ENCODE data around the gene CFAP45.

Gene CFAP45, protein sequence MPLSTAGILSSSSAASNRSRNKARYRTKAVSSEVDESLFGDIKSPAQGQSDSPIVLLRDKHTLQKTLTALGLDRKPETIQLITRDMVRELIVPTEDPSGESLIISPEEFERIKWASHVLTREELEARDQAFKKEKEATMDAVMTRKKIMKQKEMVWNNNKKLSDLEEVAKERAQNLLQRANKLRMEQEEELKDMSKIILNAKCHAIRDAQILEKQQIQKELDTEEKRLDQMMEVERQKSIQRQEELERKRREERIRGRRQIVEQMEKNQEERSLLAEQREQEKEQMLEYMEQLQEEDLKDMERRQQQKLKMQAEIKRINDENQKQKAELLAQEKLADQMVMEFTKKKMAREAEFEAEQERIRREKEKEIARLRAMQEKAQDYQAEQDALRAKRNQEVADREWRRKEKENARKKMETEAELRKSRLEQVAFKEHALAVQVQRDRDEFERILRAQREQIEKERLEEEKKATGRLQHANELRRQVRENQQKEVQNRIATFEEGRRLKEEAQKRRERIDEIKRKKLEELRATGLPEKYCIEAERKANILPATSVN

DNA sequence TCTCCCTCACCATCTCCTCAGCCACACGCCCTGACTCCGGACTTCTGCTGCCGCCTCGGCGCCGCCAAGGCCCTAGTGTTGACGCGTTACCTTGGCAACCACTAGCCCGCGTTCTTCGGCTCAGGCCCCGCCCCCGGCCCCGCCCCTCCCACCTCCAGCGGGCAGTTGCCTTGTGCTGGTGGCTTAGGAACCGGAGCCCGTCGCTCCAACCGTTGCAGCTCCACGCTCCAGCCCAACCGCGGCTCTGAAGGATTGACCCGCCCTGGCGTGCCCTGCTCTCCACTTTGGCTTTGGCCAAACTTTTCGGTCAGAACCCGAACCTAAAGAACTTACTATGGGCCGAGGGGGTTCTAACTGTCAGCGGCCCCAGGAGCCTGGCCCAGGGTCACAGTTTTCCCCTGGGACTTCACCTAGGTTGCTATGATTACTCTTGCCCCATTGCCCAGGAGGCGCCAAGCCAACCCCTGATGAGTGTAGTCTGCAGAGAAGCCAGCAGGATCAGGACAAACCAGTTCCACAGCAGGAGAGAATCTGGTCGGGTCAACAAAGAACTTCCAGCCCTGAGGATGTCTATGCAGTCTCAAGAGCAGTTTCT lies at the start of gene CFAP45:
TSS of gene CFAP45 (minus strand) at position 80 of the 595 bp plus-strand sequence. CDS start at position 13, 67 bp downstream.
- no peak for DNase-seq (ENCODE audit: low read depth in 3 of 3)

- no peak for DNase-seq (ENCODE audit: low read depth in 3 of 3)
Measured at GRCh38 chr1:159949123-159949522, 49.2 kb upstream of the CFAP45 start.

DNA sequence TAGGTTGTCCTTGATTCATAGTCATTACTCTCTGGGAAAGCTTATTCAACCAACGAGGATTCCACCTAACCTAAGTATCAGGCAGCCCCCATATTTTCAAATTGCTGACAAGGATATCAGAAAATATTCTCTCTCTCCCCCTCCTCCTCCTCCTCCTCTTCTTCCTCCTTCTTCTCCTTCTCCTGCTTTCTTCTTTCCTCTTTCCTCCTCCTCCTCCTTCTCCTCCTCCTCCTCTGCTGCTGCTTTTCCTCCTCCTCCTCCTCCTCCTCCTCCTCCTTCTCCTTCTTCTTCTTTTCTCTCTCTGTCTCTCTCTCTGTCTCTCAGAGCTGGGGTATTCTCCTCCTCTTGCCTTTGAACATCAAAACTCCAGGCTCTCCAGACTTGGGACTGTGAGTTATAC lies 48.0 kb upstream of the CFAP45 start:
- no peak for DNase-seq (ENCODE audit: low read depth in 3 of 3)

GRCh38 chr1:159946242-159947187 lies 46.5 kb upstream of the CFAP45 start:
- DNase-seq (ENCODE audit: low read depth in 3 of 3) = no peak

- DNase-seq (ENCODE audit: low read depth in 3 of 3) = peak; percentile 44 to 73 (median 59)
Measured at GRCh38 chr1:159945483-159946241, 45.7 kb upstream of the CFAP45 start, which contains the start of gene IGSF9. TSS of gene IGSF9 (minus strand) at chr1:159945613. CDS start at chr1:159943454, 2,159 bp downstream.

DNA sequence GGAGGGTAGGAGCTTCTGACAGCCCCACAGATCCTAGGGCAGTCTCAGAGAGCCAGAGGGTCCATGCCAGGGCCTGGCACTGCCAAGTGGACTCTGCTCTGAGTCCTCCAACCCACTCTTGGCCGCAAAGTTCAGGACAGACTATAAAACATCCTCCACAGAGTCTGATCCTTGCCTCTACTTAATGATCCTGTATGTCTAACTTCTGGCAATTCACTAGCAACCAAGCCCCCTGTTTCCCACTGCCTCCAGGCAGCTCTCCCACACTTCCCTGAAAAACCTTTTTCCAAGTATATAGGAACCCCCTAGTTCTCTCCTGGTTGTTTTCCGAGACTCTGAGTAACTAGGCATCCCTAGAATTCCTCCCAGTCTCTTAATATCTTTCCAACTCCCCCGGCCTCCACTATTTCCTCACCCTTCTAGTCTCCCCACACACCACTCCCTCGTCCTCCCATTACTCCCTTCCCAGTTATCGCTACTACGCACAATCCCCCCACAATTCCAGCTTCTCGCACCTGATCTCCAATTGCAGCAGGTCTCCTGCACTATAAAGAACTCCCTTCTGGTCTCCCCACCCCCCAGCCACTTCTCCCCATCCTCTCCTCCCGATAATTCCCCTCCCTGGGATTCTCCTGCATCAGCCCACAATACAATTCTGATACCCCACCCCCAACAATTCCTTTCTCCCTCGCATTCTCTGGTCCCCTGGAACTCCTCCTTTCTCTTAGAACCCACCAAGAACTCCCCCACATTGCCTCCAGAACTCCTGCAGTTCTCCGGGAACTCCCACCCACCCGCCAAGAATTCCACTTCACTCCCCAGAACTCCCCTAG lies 44.9 kb upstream of the CFAP45 start:
- no peak for DNase-seq (ENCODE audit: low read depth in 3 of 3)

- DNase-seq (ENCODE audit: low read depth in 3 of 3) = no peak
Measured at GRCh38 chr1:159943908-159944622, 44.1 kb upstream of the CFAP45 start.

GRCh38 chr1:159943278-159943640 lies 43.3 kb upstream of the CFAP45 start:
- DNase-seq (ENCODE audit: low read depth in 3 of 3) = no peak

DNA sequence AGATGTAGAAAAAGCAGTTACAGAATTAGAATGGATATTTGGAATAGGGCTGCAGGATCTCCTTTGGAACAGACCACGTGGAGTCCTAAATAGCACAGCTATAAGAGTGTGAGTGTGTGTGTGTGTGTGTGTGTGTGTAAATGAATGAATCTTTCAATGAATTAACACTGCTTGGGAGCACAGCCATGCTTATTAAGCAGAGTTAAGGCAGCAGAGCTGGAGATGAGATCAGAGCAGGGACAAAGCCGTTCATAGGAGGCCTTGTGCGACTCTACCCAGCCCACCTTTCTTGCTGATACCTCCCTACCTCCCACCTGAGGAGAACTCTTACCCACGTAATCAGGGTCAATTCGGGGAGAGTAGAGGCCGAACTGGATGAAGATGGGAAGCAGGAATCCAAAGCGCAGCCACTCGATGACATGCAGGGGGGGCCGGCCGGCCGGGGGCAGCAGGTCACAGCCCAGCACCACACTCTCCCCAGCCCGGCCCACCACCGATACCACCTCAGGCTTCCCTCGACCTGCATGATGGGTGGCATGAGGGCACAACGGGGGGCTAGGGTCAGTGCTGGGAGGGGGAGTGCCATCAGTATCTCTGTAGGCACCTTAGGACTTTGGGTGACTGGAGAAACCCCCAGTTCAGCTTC lies 42.8 kb upstream of the CFAP45 start:
- no peak for DNase-seq (ENCODE audit: low read depth in 3 of 3)

DNA sequence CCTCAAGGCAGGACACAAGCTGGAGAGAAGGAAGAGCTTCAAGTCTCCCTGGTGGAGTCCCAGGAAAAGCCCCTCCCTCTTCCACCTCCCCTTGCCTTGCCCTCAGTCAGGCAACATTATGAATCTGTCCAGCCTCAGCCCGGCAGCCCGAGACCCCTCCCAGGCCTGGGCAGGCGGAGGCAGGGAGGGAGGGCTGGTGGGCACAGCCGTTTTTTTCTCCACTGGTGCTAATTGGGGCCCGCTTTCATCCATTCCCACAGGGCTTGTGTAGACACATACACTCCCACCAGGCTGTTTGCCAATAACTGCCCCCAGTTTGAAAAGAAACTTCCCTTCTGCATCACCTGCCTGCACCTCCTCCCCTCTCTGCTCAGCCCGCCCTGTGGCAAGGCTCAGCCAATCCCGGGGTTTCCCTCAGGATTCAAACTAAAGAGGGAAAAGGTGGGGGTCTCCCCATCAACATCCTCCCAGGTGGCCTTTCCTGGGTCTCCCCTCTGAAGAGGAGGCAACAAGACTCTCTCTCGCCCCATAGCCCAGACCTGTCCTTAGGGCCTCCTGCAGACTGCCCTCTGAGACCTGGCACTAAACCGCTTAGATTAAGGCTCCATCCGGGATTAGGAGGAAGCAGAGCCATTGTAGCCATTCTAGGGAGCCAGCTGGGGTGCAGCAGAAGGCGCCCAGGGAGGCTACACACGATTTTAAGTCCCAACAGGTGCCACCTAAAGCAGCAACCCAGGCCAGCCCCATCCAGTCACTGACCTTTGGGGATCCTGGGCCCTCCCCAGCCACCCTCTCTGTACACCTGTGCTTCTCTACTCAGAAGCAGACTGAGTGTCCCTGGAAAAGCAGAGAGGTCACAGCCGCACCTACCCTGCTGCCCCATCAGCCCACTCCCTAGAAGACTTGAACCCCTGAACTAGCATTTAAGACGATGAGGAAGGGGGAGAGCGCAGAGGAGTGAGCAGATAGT lies 41.9 kb upstream of the CFAP45 start:
- no peak for DNase-seq (ENCODE audit: low read depth in 3 of 3)

DNA sequence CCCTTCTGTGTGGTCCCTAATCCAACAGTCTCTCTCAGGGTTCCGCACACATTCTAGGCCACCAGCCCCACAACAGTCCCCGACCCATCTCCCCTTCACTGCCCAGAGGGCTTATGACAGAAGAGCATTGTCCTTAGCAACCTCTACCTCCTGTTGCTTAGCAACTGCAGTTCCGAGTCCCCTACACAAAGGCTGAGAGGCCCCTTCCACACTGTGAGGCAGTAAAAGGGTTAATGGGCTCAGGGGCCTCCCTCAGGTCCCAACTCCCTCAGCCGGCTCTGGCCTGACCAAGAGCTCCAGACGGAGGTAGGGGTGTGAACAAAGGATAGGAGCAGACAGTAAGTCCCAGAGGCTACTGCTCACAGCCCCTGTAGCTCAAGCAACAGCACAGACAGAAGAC lies 41.2 kb upstream of the CFAP45 start:
- DNase-seq (ENCODE audit: low read depth in 3 of 3) = no peak

DNA sequence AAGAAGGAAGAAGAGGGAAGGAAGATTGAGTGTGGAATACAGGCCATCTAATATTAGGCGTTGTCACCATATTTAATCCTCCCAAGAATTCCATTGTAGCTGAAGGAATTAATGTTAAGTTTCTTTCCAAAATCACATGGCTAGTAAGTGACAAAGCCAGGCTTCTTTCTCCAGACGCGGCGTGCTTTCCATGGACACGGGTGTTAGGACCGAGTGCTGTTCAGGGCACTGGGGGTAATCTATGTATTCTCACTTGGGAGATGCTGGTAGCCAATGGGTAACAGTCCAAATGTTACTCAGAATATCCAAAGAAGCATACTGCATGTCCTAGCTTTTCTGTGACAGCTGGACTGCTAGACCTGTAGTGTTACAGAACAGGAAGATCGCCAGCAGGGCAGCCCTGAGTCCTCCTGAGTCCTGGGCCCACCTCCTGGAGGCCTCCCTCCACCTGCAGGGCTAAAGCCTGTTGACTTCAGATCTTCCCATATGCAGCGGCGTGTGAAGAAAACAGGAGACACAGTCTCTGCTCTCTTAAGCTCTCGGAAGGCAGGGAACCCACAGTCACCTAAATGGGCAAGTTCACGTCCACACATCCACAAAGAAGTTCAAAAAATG lies 40.1 kb upstream of the CFAP45 start:
- no peak for DNase-seq (ENCODE audit: low read depth in 3 of 3)

DNA sequence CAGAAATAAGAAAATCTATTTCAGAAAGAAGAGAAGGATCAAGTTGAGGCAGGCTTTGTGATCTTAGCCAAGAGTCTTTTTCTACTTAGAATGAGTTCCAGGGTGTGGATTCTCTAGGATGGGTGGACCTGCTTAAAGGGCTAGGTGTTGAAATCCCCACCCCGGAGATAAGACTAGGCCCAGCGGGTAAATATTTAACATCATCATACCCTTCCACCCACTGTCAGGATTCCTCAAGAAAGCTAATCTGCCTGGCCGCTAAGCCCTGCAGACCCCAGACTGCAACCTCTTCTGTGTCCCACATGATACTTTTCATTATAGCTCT lies 39.7 kb upstream of the CFAP45 start:
- no peak for DNase-seq (ENCODE audit: low read depth in 3 of 3)

DNA sequence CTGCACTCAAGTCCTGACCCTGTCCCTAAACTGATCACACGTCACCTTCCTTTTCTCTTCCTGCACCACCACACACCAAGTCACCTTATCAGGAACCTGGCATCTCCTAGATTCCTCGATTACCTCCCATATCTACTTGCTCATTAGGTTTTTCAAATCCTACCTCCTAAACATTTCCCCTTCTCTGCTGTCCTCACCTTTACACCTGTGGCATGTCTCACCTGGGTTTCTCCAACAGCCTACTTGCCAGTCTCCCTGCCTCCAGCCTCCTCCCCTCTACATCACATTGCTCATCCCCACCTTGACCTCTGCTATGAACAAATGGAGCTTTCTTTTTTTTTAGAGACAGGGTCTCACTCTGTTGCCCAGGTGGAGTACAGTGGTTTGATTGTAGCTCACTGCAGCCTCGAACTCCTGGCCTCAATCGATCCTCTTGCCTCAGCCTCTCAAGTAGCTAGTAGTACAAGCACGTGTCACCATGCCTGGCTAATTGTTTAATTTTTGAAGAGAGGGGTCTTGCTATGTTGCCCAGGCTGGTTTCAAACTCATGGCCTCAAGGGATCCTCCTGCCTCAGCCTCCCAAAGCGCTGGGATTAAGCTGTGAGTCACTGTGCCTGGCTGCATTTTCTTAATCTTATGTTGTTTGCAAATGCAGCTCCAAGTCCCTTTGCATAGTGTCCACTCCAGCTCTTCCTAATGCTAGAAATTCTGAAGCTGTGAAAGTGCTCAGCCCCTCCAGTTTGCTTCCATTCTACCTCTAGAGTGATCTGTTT lies 39.1 kb upstream of the CFAP45 start:
- DNase-seq (ENCODE audit: low read depth in 3 of 3) = no peak

DNA sequence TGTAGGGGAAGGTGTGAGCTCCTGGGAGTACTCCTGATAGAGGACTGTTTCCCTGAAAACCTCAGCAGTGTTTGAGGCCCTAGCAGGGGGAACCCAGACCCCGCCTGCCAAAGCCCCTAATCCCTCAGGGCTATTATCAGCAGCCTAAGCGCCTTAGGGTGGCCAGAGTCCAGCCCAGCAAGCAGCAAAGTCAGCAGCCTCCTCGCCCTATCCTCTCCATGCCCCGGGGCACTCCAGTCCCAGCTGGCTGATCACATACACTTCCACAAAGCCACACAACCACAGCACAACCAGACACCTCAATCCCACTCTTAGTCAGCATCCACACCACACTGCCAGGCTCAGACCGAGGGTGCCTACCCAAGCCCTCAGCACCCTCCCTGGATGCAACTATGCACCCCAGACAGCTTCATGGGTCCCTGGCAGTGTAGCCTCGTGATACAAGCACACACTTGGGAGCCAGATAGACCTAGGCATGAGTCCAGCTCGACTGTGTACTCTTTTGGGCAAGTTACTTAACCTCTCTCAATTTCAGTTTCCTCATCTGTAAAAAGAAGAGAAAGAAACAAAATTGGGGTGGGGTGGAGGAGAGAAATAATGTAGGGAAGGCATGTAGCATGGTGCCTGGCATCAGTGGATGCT lies 38.4 kb upstream of the CFAP45 start:
- DNase-seq (ENCODE audit: low read depth in 3 of 3) = no peak

- no peak for DNase-seq (ENCODE audit: low read depth in 3 of 3)
Measured at GRCh38 chr1:159937054-159937750, 37.2 kb upstream of the CFAP45 start.

Measured in stimulated activated CD4-positive, alpha-beta T cell treated with anti-CD3 and anti-CD28 coated beads, TNF-alpha, amount 100 ng/mL, for 24 hours (primary cell).